LNCaP clone FGC (cell line): ENCODE measurements around the gene PCDH9.

Experiments used
- DNase-seq: peaks from one replicate; pipeline ENCODE4 v3.0.0-alpha.2; 2011; ENCODE audit warnings: low read depth
- H3K4me3 ChIP-seq: 2 replicates; pipeline ENCODE4 v1.5.1; 2011; ENCODE audit warnings: mild to moderate bottlenecking, low read depth, low read length, control low read depth
- TF ChIP-seq, protein P1 (sequence below): IDR thresholded peaks from 2 replicates; pipeline ENCODE4 v1.5.1; 2012; ENCODE audit warnings: mild to moderate bottlenecking; ENCODE audit not compliant: control insufficient read depth, insufficient read depth; ENCODE audit errors: extremely low read depth

The PCDH9 gene

GRCh38 chr13:67217880-67218279, 12.3 kb downstream of the PCDH9 start:
- H3K4me3 ChIP-seq = no peak overlapping the region
- TF ChIP-seq, protein P1, sequence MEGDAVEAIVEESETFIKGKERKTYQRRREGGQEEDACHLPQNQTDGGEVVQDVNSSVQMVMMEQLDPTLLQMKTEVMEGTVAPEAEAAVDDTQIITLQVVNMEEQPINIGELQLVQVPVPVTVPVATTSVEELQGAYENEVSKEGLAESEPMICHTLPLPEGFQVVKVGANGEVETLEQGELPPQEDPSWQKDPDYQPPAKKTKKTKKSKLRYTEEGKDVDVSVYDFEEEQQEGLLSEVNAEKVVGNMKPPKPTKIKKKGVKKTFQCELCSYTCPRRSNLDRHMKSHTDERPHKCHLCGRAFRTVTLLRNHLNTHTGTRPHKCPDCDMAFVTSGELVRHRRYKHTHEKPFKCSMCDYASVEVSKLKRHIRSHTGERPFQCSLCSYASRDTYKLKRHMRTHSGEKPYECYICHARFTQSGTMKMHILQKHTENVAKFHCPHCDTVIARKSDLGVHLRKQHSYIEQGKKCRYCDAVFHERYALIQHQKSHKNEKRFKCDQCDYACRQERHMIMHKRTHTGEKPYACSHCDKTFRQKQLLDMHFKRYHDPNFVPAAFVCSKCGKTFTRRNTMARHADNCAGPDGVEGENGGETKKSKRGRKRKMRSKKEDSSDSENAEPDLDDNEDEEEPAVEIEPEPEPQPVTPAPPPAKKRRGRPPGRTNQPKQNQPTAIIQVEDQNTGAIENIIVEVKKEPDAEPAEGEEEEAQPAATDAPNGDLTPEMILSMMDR = no peak
- no peak for DNase-seq

DNA sequence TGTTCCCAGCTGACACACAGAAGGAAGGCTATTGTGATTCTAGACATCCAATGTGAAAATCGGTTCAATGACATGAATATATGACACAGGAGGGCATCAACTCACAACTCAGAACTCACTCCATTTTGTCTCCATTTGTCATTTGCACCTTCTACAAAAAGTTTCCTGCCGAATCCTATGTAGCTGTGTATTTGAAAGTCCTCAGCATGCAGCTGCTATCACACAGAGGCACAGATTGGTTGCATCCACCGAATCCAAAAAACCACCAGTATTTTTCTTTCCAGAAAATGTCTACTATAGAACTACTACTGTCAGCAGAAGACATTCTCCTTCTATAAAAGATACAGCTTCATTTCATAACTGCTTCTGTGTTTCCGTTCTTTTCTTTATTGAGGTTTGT, 13.3 kb downstream of the PCDH9 start:
- H3K4me3 ChIP-seq = no peak overlapping the region
- TF ChIP-seq, protein P1 = no peak
- DNase-seq = no peak

DNA sequence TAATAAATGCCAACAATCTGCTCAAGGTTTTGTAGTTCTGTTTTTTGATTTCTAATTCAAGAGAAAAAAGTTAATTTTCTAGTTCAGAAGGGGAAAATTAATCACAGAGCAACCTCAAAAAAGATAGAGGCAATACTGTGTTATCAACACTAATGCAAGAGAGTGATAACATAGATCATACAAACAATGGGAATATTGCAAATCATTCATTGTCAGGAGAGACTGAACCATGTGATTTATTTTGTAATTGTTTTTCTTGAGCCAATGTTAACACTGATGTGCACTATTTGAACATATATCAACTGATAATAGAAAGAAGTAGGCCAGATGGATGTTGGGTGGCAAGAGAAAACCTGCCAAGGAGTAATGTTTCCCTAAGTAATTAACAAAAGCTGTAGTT, 19.9 kb downstream of the PCDH9 start:
- no peak overlapping the region for H3K4me3 ChIP-seq
- DNase-seq = no peak
- TF ChIP-seq, protein P1 = no peak

GRCh38 chr13:67208552-67208951, 21.6 kb downstream of the PCDH9 start:
- TF ChIP-seq, protein P1 = no peak
- no peak overlapping the region for H3K4me3 ChIP-seq
- DNase-seq = no peak

GRCh38 chr13:67204764-67205163, 25.4 kb downstream of the PCDH9 start:
- no peak overlapping the region for H3K4me3 ChIP-seq
- TF ChIP-seq, protein P1 = no peak
- DNase-seq = no peak

- H3K4me3 ChIP-seq = no peak overlapping the region
- TF ChIP-seq, protein P1 = no peak
- DNase-seq = no peak
These were observed 29.5 kb downstream of the PCDH9 start for GRCh38 chr13:67200605-67201004.

- no peak for DNase-seq
- no peak overlapping the region for H3K4me3 ChIP-seq
- TF ChIP-seq, protein P1 = no peak
These were observed 30.0 kb downstream of the PCDH9 start for GRCh38 chr13:67200183-67200582.
